B cell (primary cell): ENCODE measurements around the gene NAB2. TPM values are rescaled to one million over a fixed set of nuclear protein-coding genes. Genes with fewer than 3 reads are reported as not detected.

Experiments
- ATAC-seq: fragments of 200-7000 bp; cut with Tn5 transposase; one replicate; pipeline ENCODE4 v1.10.0; 2021; ENCODE audit warnings: low read depth, mild to moderate bottlenecking, moderate number of reproducible peaks, moderate library complexity
- CTCF ChIA-PET: fragments of 350-600 bp; sonication (Branson Sonifier 250); formaldehyde crosslinking; loops from one replicate; lab custom pipeline; 2021; ENCODE audit warnings: antibody characterized with exemption, inconsistent platforms; lab: Charles Lee
- POLR2A ChIA-PET: fragments of 350-600 bp; sonication (Branson Sonifier 250); formaldehyde crosslinking; loops from one replicate; lab custom pipeline; 2021; ENCODE audit warnings: antibody characterized with exemption; lab: Charles Lee
- DNase-seq: peaks from one replicate; pipeline ENCODE4 v3.0.0; 2013
- H2AFZ ChIP-seq: 2 replicates; pipeline ENCODE4 v1.6.1; 2012; ENCODE audit warnings: mild to moderate bottlenecking, low read depth, low read length; ENCODE audit not compliant: insufficient read depth, poor library complexity, severe bottlenecking
- H3K27ac ChIP-seq, 2 donors: 1 replicate in 1 of 2; 2 replicates in 1 of 2; pipeline ENCODE4 v1.5.1; 2012 to 2013; ENCODE audit warnings: low read length in 2 of 2, mild to moderate bottlenecking in 2 of 2, moderate library complexity in 1 of 2
- H3K27me3 ChIP-seq, 4 experiments: fragments of 200-600 bp in 1 of 4; sonication (generic) in 1 of 4; replicated peaks in 1 of 4; 1 replicate in 2 of 4; 2 replicates in 2 of 4; pipeline versions ENCODE4 v1.6.1 to v1.7.0; 2013 to 2016; ENCODE audit warnings: low read length in 3 of 4, mild to moderate bottlenecking in 2 of 4, mixed read lengths in 1 of 4, moderate library complexity in 1 of 4; ENCODE audit not compliant: insufficient read depth in 4 of 4, control insufficient read depth in 3 of 4; ENCODE audit errors: control extremely low read depth in 1 of 4
- H3K36me3 ChIP-seq, 2 experiments: replicated peaks in 1 of 2; 1 replicate in 1 of 2; 2 replicates in 1 of 2; pipeline versions ENCODE4 v1.6.1 to v1.7.1; 2013; ENCODE audit warnings: low read length in 1 of 2; ENCODE audit not compliant: insufficient read depth in 2 of 2, control insufficient read depth in 1 of 2; ENCODE audit errors: control extremely low read depth in 1 of 2, extremely low read depth in 1 of 2
- H3K4me1 ChIP-seq, 2 donors: fragments of 200-600 bp in 1 of 2; sonication (generic) in 1 of 2; 1 replicate in 1 of 2; 2 replicates in 1 of 2; pipeline versions ENCODE4 v1.5.1 to v1.6.1; 2013 to 2017; ENCODE audit warnings: low read length in 2 of 2; ENCODE audit not compliant: control insufficient read depth in 2 of 2, insufficient read depth in 2 of 2
- H3K4me2 ChIP-seq: replicated peaks from 2 replicates; pipeline ENCODE3; 2012; ENCODE audit warnings: mild to moderate bottlenecking, low read depth, low read length; ENCODE audit not compliant: poor library complexity, severe bottlenecking
- H3K4me3 ChIP-seq, 5 experiments: fragments of 200-600 bp in 1 of 5; sonication (generic) in 1 of 5; 1 replicate in 3 of 5; 2 replicates in 2 of 5; pipeline versions ENCODE4 v1.5.1 to v1.7.0; 2011 to 2016; ENCODE audit warnings: low read length in 4 of 5, mild to moderate bottlenecking in 4 of 5, low read depth in 2 of 5, control low read depth in 1 of 5, moderate library complexity in 1 of 5; ENCODE audit not compliant: insufficient read depth in 1 of 5; ENCODE audit errors: control extremely low read depth in 1 of 5, extremely low read depth in 1 of 5
- H3K79me2 ChIP-seq: fragments of 200-600 bp; sonication (generic); one replicate; pipeline ENCODE4 v1.6.0; 2016; ENCODE audit warnings: low read length; ENCODE audit not compliant: control insufficient read depth, insufficient read depth
- H3K9ac ChIP-seq: fragments of 200-600 bp; sonication (generic); 2 replicates; pipeline ENCODE4 v1.6.1; 2017; ENCODE audit warnings: mild to moderate bottlenecking, low read length, moderate library complexity
- H3K9me3 ChIP-seq, 3 donors: one replicate each; pipeline versions ENCODE4 v1.6.1 to v1.7.1; 2013; ENCODE audit warnings: low read length in 2 of 3; ENCODE audit not compliant: control insufficient read depth in 2 of 3, insufficient read depth in 1 of 3; ENCODE audit errors: control extremely low read depth in 1 of 3
- H4K20me1 ChIP-seq: 2 replicates; pipeline ENCODE4 v1.6.0; 2012; ENCODE audit warnings: mild to moderate bottlenecking, low read length; ENCODE audit not compliant: insufficient read depth, control insufficient read depth, poor library complexity, severe bottlenecking
- H3K27ac Mint-ChIP-seq: one replicate; pipeline ENCODE4 v1.8.0; 2021; ENCODE audit warnings: mixed read lengths
- H3K27me3 Mint-ChIP-seq: one replicate; pipeline ENCODE4 v1.8.0; 2021; ENCODE audit warnings: mixed read lengths
- H3K4me1 Mint-ChIP-seq: one replicate; pipeline ENCODE4 v1.8.0; 2021; ENCODE audit warnings: mixed read lengths
- H3K4me3 Mint-ChIP-seq: one replicate; pipeline ENCODE4 v1.8.0; 2021; ENCODE audit warnings: mixed read lengths
- H3K9me3 Mint-ChIP-seq: one replicate; pipeline ENCODE4 v1.8.0; 2022; ENCODE audit warnings: mixed read lengths; ENCODE audit not compliant: insufficient read depth
- CTCF ChIP-seq: fragments of 200-600 bp; IDR thresholded peaks from one replicate; pipeline ENCODE4 v1.8.0; 2022; ENCODE audit warnings: antibody characterized with exemption, mild to moderate bottlenecking
- EZH2 ChIP-seq: IDR thresholded peaks from 2 replicates; pipeline ENCODE4 v1.6.1; 2012; ENCODE audit warnings: borderline replicate concordance, low read depth, mild to moderate bottlenecking, moderate library complexity, low read length; ENCODE audit not compliant: insufficient read depth, poor library complexity, severe bottlenecking
- WGBS: methylation state at CpG from one replicate; pipeline ENCODE4 v1.1.5; 2013; ENCODE audit warnings: missing lambda C conversion rate; ENCODE audit not compliant: insufficient coverage; 5-methylcytosine and 5-hydroxymethylcytosine counted together
- intact Hi-C: fragments of 100-400 bp; cut with micrococcal nuclease; formaldehyde crosslinking; loops from one replicate; pipeline ENCODE4 v1.10.0; 2022
- polyA plus RNA-seq: library from polyadenylated mRNA; depleted of rRNA; stranded (reverse); fragments of >200 nt; gene quantifications from 2 replicates; pipeline ENCODE4 v1.2.3, GENCODE V29; 2012
- total RNA-seq, 2 donors: library from RNA; stranded (reverse); fragments of 120-200 nt in 1 of 2; gene quantifications; 1 replicate in 1 of 2; 2 replicates in 1 of 2; pipeline versions ENCODE4 v1.2.3 to v1.2.4, GENCODE V29; 2013 to 2022

The NAB2 gene
- total and polyA plus RNA-seq, 2 donors (not counting 1 experiment from before 2014, with no cell fraction given), result 6.7 to 52.1 TPM

GRCh38 chr12:57049119-57049446, 39.8 kb upstream of the NAB2 start:
- ChIA-PET CTCF (interaction anchor here (1.0 to 3.0 kb wide), 2 partner anchors 10 to 18 kb away, joined by 4 to 12 read pairs; no protein-coding TSS in a partner anchor), POLR2A (interaction anchor here (0.6 kb wide), 1 partner anchor 19 kb away, joined by 11 read pairs; no protein-coding TSS in a partner anchor)
- no peak overlapping the region for H3K4me3 ChIP-seq
- H3K36me3 ChIP-seq, result no peaks in the 10 kb centered on the region
- no peak overlapping the region for H3K27ac ChIP-seq
- Mint-ChIP-seq H3K27ac (no peak overlapping the region), H3K27me3 (no peaks in the 10 kb centered on the region), H3K4me3 (no peak overlapping the region), H3K4me1 (peaks cover 26% of the 10 kb centered on the region), H3K9me3 (no peaks in the 10 kb centered on the region)
- no peaks in the 10 kb centered on the region for H3K79me2 ChIP-seq
- H3K4me2 ChIP-seq, result no peak overlapping the region
- H3K9ac ChIP-seq, result no peak overlapping the region
- no peak overlapping the region for H2AFZ ChIP-seq
- no peak for TF ChIP-seq EZH2
- no peak for TF ChIP-seq CTCF
- H3K9me3 ChIP-seq, result no peaks in the 10 kb centered on the region
- peaks cover 18 to 24% of the 10 kb centered on the region in 2 donors for H3K4me1 ChIP-seq
- H4K20me1 ChIP-seq, result no peaks in the 10 kb centered on the region
- H3K27me3 ChIP-seq, result no peaks in the 10 kb centered on the region
- ATAC-seq (no peak), DNase-seq (no peak)
- intact Hi-C loops, result no loop called here
- 100% methylated on average over 1 of the region's 4 CpGs for WGBS

- WGBS, result 88% methylated on average over 1 of the region's 2 CpGs
- Histone ChIP-seq H3K9me3 (no peaks in the 10 kb centered on the region), H3K79me2 (no peaks in the 10 kb centered on the region), H3K27me3 (no peaks in the 10 kb centered on the region), H3K4me2 (no peak within 1 kb of the TSS), H3K9ac (no peak within 1 kb of the TSS), H2AFZ (no peak within 1 kb of the TSS), H3K36me3 (no peaks in the 10 kb centered on the region), H3K4me1 (peaks cover 18 to 24% of the 10 kb centered on the region in 2 donors), H4K20me1 (no peaks in the 10 kb centered on the region), H3K27ac (no peak within 1 kb of the TSS), H3K4me3 (no peak within 1 kb of the TSS)
- no peak within 1 kb of the TSS for H3K4me3 Mint-ChIP-seq
- no peak for DNase-seq
- ChIA-PET CTCF (interaction anchor here (1.4 kb wide), 1 partner anchor 16 kb away, joined by 4 read pairs; no protein-coding TSS in a partner anchor), POLR2A (no interaction called here)
- H3K27ac Mint-ChIP-seq, result no peak within 1 kb of the TSS
- TF ChIP-seq CTCF, result no peak
- no peak for TF ChIP-seq EZH2
- no peaks in the 10 kb centered on the region for H3K27me3 Mint-ChIP-seq
- peaks cover 27% of the 10 kb centered on the region for H3K4me1 Mint-ChIP-seq
- intact Hi-C loops, result no loop called here
- H3K9me3 Mint-ChIP-seq, result no peaks in the 10 kb centered on the region
- no peak for ATAC-seq
These were observed 39.0 kb upstream of the NAB2 start, which contains the start of gene MYO1A for GRCh38 chr12:57049890-57050289. MYO1A (minus strand) TSS chr12:57050129; CDS start chr12:57048323, 1,806 bp downstream.
